Measurements from ENCODE around the gene PTCH1. TPM values are rescaled to one million over a fixed set of nuclear protein-coding genes. Genes with fewer than 3 reads are reported as not detected.
A peak's percentile ranks its signal among the peaks of the same experiment; 100 is the strongest.

The PTCH1 gene
- total RNA-seq, 3 donors from 2014 or later: 11.9 to 38.1 (median 32.1) TPM

DNA sequence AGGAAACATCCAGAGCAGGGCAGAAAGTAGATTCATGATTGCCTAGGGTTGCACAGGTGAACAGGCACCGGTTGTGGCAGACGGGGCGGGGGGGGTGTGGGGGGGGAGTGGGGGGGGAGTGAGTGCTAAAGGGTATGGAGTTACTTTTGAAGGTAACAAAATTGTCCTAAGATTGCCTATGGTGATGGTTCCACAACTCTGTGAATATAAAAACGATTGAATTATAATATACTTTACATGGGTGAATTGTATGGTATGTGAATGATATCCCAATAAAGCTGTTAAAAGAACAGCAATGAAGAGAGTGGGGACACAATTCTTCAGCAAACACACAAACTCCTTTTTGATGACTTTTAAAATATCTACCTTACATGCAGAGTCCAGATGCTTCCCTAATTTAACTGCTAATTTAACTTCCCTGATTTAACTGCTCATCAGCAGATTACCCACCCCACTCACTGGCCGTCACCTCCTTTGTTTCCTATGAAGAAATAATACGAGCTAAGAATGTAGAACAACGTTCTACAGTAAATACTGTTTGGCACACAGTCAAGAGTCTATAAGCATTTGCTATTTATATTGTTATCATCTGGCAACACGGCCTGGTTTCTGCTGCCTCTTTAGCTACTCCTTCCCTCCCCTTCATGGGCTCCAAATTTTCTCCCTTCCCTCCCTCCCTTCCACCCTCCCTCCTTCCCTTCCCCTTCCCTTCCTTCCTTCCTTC, 83.5 kb downstream of the PTCH1 start:
- TF ChIP-seq, protein P1, sequence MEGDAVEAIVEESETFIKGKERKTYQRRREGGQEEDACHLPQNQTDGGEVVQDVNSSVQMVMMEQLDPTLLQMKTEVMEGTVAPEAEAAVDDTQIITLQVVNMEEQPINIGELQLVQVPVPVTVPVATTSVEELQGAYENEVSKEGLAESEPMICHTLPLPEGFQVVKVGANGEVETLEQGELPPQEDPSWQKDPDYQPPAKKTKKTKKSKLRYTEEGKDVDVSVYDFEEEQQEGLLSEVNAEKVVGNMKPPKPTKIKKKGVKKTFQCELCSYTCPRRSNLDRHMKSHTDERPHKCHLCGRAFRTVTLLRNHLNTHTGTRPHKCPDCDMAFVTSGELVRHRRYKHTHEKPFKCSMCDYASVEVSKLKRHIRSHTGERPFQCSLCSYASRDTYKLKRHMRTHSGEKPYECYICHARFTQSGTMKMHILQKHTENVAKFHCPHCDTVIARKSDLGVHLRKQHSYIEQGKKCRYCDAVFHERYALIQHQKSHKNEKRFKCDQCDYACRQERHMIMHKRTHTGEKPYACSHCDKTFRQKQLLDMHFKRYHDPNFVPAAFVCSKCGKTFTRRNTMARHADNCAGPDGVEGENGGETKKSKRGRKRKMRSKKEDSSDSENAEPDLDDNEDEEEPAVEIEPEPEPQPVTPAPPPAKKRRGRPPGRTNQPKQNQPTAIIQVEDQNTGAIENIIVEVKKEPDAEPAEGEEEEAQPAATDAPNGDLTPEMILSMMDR (IDR thresholded peaks at IDR 0.05): no peak

DNA sequence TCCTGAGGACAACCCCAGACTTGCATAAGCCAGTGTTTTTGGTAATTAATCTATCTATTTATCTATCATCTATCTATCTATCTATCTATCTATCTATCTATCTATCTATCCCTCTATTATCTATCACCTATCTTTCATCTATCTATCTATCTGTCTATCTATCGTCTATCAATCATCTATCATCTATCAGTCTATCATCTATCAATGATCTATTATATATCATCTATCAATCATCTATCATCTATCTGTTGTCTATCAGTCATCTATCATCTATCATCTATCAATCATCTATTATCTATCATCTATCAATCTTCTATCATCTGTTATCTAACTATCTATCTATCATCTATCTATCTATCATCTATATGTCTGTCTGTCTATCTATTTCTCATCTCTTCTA, 85.5 kb downstream of the PTCH1 start:
- TF ChIP-seq, protein P1 (IDR thresholded peaks at IDR 0.05): no peak
- no peaks in the 10 kb centered on the region for H3K36me3 ChIP-seq (ENCODE audit: low read depth)
- H3K4me3 ChIP-seq: no peak overlapping the region
- no peaks in the 10 kb centered on the region for H3K4me1 ChIP-seq (ENCODE audit: low read depth)
- DNase-seq (no peak), ATAC-seq (no peak)
- intact Hi-C loops (cut with DNase I, micrococcal nuclease): no loop called here
- no peaks in the 10 kb centered on the region for H3K9me3 ChIP-seq

More for the DNA sequence above, 83.5 kb downstream of the PTCH1 start:
- H3K4me3 ChIP-seq: no peak overlapping the region
- no peaks in the 10 kb centered on the region for H3K36me3 ChIP-seq (ENCODE audit: low read depth)
- no peaks in the 10 kb centered on the region for H3K9me3 ChIP-seq
- H3K4me1 ChIP-seq (ENCODE audit: low read depth): no peaks in the 10 kb centered on the region
- DNase-seq (no peak), ATAC-seq (no peak)
- intact Hi-C loops (cut with DNase I, micrococcal nuclease): no loop called here

DNA sequence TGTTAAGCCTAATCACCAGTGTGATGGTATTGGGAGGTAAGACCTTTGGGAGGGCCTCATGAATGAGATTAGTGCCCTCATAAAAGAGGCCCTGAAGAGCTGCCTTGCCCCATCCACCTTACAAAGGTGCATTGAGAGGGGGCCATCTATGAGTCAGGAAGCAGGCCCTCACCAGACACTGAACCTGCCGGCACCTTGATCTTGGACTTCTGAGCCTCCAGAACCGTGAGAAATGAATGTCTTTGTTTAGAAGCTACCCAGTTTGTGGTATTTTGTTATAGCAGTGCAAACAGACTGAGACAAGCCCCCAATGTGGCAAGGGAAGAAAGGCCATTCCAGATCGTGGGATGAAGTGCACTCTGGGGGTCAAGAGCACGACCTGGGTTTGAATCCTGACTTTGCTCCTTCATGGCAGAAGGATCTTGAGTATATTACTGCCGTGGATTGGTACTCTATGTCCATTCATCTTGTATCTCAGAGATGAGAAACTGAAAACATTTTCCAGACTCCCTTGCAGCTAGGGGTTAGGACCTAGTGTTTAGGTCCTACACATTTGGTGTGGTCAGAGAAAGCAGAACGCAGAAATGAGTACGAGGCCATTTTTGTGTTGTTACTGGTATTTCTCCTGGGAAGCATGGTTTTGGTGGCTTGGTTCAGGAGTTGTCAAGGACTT, 86.7 kb downstream of the PTCH1 start:
- H3K4me1 ChIP-seq (ENCODE audit: low read depth): peaks cover 4% of the 10 kb centered on the region
- TF ChIP-seq, protein P1 (IDR thresholded peaks at IDR 0.05): no peak
- no peak overlapping the region for H3K4me3 ChIP-seq
- intact Hi-C loops (cut with DNase I, micrococcal nuclease): no loop called here
- no peaks in the 10 kb centered on the region for H3K9me3 ChIP-seq
- H3K36me3 ChIP-seq (ENCODE audit: low read depth): no peaks in the 10 kb centered on the region
- ATAC-seq: no peak
- DNase-seq: no peak

DNA sequence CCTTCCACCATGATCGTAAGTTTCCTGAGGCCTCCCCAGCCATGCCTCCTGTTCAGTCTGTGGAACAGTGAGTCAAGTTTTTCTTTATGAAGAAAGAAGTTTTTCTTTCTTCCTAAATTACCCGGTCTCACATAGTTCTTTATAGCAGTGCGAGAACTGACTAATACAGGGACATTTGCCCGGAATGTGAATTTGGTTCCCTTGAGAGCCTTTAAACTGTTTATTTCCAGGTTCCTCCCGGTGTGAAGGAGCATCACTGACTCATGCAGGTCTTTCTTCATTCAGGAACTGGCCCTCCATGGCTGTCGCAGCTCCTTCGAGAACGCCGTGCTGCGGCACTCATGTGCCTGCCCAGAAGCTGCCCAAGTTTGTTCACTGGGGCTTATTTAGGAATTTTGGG, 87.7 kb downstream of the PTCH1 start:
- ATAC-seq (no peak), DNase-seq (no peak)
- TF ChIP-seq, protein P1 (IDR thresholded peaks at IDR 0.05): no peak
- intact Hi-C loops (cut with DNase I, micrococcal nuclease): no loop called here
- Histone ChIP-seq H3K4me3 (no peak overlapping the region), H3K36me3 (ENCODE audit: low read depth) (no peaks in the 10 kb centered on the region), H3K9me3 (no peaks in the 10 kb centered on the region), H3K4me1 (ENCODE audit: low read depth) (peaks cover 4% of the 10 kb centered on the region)

DNA sequence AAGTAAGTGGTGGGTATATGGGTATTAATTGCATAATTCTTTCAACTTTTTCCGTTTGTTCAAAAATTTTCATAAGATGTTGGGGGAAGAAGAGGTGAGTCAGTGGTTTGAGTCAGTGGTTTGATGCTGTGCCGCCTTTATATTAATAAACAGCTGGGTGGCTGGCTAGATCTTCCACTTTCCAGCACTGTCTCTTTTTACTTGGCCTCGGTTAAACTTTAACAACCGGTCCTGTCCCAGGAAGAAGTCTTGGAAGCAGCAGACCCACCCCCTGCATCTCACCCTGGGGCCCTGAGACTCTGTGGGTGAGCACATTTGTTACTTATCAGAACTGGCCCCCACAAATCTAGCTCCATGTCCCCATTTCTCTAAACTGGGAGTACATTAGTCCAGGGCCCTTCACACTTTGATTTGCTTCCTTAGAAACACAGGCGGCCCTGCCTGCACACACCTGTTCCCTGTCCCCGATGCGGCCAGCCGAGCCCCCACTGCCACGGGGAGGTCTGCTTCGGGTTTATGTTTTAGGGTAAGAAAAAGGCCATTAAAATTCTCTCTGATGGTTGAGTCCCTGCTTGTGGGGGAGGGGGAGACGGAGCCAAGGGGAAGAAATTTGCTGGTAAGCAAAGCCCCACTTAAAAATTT, 90.7 kb downstream of the PTCH1 start:
- TF ChIP-seq, protein P1 (IDR thresholded peaks at IDR 0.05): no peak
- ATAC-seq: peak; percentile 54
- intact Hi-C loops (cut with DNase I, micrococcal nuclease): no loop called here
- DNase-seq: peak in 2 of 3 donors; percentile 47 to 64
- H3K4me1 ChIP-seq (ENCODE audit: low read depth): peaks cover 4% of the 10 kb centered on the region
- H3K9me3 ChIP-seq: peaks cover 19% of the 10 kb centered on the region
- H3K4me3 ChIP-seq: no peak overlapping the region
- H3K36me3 ChIP-seq (ENCODE audit: low read depth): no peaks in the 10 kb centered on the region

All from mucosa of descending colon (tissue), 3 donors.